ENCODE measurements around the gene AFAP1L2.

Gene AFAP1L2, protein sequence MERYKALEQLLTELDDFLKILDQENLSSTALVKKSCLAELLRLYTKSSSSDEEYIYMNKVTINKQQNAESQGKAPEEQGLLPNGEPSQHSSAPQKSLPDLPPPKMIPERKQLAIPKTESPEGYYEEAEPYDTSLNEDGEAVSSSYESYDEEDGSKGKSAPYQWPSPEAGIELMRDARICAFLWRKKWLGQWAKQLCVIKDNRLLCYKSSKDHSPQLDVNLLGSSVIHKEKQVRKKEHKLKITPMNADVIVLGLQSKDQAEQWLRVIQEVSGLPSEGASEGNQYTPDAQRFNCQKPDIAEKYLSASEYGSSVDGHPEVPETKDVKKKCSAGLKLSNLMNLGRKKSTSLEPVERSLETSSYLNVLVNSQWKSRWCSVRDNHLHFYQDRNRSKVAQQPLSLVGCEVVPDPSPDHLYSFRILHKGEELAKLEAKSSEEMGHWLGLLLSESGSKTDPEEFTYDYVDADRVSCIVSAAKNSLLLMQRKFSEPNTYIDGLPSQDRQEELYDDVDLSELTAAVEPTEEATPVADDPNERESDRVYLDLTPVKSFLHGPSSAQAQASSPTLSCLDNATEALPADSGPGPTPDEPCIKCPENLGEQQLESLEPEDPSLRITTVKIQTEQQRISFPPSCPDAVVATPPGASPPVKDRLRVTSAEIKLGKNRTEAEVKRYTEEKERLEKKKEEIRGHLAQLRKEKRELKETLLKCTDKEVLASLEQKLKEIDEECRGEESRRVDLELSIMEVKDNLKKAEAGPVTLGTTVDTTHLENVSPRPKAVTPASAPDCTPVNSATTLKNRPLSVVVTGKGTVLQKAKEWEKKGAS

DNA sequence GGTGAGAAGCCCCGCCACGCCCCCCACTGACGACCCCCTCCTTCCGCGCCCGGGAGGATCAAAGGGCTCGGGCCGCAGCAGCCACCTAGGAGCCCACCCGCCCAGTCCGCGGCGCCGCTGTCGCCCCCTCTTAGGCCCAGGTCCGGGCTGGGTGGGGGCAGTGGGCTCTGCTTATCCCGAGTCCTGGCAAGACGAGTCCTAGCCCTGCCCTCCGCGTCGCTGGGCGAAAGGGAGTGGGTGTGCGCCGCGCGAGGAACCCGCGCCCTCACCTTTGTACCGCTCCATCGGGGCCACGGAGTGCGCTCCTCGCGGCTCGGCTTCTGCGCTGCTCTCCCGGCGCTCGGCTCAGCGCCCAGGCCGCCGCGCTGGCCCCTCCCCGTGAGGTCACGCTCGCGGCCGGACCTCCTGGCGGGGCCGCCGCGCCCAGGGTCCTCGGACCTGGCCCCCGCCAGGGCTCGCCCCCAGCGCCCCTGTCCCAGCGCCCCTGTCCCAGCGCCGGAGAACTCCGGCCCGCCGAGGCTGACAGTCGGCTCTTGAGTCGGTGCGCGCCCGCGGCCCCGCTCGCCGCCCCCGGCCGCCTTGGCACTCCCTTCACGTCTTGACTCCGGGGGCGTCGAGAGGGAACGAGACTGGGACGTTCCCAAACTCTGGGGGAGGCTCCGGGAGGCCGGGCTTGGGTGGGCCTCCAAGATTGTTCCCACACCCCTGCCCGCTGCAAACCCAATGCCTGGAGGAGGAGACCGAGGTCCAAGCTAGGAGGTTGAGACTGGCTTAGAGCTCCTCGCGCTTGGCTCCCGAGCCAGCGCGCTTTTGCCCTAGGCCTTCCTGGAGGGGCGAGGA is at the start of gene AFAP1L2:
TSS of gene AFAP1L2 (minus strand) at position 332 of the 840 bp plus-strand sequence. CDS start at position 285, 47 bp downstream.
- no peak for DNase-seq

DNA sequence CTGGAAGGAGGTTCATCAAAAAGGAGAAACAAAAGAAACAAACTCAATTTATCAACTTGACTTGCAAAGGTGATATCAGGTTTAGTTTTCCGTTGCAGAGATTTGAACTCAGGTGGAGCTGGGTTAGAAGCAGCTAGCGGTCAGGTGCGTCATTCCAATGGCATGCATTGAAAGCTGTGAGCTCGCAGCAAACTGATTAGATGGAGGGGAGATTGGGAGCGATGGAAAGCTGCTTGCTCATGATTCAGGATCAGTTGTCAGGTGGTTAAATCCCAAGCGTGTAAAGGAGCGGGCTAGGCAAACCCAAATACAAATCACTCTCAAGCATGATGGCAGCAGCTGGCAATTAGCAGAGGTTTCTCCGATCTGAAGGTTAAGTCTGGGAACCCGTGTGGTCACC is 49.3 kb upstream of the AFAP1L2 start:
- DNase-seq, result no peak

DNA sequence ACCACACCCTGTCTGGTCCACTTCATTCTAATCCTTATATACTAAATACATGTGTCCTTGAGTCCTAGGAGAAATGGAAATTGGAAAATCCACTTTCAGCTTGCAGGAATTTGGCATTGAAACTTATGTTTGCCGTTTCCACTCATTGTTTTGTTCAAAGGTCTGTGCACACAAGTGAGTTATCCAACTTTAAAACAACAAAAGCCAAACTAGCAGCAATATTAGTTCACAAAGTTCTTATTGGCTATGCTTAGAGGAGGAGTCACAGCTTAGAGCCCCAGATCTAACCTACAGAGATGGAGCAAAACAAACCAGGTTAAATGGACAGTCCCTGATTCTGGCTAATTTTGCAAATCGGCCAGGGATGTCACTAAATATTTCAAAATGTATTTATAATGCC is 44.6 kb upstream of the AFAP1L2 start:
- no peak for DNase-seq

DNA sequence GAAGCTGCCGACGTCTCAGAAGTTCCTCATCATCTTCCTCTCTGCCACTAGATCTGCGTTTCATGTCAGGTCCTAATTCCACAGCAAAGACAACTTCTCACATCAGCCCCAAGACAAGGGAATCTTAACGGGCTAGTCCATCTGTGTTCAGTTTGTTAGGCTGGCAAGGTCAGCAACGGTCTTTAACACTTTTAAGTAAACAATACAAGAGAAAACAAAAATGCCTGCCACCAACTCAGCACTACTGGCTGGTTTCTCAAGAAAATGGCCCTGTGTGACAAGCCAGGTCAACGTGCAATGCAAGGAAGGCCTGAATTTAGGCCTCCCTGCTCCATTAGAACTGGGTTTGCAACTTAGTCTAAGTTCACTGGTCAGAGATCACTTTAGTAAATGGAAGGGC is 41.0 kb upstream of the AFAP1L2 start:
- DNase-seq, result no peak

DNA sequence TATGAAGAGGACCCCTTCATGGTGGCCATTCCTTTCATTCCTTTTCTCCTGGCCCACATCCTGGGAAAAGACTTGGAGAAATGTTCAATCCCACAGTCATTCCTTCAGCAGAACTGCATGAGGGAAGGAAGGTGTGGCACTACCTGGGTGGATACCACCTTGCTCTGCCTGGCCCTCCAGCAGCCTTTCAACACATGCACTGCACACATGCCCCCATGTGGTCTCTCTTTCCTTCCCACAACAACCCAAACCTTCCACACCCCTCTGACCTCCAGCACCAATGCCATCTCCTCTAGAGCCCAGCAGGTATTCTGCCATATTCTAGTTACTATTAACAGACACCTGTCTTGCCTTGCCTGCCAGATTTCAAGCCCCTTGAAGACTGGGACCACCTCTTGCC is 40.5 kb upstream of the AFAP1L2 start:
- DNase-seq, result no peak

DNA sequence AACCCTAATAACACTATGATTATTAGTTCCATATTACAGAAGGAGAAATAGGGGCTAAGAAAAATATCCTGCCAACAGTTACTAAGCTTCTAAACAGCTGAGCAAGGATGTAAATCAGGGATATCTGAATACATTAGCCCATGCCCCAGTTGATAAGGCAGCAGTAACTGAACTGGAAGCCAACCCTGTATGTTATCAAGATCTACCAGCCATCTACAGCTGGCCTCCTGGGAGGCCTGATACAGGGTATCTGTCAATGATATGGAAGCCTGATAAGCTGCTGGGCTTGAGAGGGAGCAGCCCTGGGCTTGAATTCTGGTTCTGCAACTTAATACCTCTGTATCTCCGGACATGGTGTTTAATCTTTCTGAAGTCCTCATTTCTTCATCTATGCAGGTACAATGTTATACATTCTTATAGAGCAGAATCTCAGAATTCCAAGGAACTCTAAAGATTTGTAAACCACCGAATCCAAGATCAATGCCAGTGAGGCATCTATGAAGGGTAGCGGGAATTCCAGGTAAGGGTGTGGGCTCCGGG is 37.9 kb upstream of the AFAP1L2 start:
- DNase-seq, result no peak

DNA sequence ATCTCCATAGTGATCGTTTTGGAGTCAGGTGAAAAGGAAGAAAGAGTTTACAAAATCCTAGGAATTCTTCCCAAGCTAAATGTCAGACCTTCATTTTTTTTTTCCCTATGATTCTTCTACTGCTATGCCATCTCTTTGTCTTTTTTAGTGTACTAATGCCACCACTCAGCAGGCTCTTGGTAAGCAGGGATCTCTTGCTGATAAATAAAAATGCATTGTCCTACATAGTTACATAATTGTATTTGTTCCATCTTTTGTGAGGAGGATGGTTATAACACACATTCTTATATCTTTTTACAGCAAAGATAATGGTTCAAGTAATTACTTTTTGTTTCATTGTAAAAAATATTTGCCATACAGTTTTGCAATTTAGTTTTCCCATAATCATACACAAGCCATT is 36.8 kb upstream of the AFAP1L2 start:
- DNase-seq, result no peak

DNA sequence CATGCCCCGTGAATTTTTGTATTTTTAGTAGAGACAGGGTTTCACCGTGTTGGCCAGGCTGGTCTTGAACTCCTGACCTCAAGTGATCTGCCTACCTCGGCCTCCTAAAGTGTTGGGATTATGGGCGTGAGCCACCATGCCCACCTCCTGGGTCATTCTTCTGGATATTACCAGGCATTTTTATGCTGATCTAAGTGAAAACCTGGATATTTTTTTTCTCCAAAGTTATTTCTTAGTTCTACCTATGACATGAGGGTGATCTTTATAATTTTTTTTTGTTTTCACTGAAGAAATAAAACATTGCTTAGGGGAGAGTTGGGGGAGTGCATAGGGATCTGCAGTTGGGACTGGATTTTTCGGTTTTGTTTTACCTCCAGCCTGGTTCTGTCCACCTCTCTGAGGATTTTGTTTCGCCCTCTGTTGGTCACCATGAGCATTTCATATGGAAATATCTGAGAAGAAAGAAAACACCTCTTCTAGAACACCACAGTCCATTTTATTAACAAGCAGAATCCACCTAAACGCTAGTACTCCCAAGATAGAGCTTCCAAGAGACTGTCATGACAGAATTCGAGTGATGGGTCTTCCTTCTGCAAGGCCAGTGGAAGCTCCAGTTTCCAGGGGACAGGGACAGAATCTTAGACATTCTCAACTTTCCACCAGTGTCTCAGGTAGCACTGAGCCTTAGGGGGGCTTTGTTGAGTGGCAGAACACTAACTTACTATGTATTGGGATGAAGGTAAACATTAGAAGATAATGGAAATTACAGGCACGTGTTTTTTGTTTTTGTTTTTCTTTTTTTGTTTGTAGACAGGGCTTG is 33.4 kb upstream of the AFAP1L2 start:
- no peak for DNase-seq

DNA sequence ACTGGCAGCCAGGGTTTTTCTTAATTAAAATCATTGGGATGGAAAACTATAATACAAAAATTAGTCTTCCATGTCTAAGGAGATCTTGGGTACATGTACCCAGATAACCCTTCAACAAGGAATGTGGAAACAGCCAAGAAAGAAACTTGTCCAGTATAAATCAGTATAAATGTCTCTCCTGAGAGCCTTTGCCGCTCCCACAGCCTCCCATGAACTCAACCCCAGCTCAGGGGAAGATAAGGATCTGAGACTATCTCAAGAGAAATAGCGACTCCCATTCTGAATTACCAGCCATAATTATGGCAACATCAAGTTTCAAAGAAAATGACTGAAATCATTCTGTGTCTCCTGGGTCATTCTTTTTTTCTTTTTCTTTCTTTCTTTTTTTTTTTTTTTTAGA is 32.6 kb upstream of the AFAP1L2 start:
- no peak for DNase-seq

DNA sequence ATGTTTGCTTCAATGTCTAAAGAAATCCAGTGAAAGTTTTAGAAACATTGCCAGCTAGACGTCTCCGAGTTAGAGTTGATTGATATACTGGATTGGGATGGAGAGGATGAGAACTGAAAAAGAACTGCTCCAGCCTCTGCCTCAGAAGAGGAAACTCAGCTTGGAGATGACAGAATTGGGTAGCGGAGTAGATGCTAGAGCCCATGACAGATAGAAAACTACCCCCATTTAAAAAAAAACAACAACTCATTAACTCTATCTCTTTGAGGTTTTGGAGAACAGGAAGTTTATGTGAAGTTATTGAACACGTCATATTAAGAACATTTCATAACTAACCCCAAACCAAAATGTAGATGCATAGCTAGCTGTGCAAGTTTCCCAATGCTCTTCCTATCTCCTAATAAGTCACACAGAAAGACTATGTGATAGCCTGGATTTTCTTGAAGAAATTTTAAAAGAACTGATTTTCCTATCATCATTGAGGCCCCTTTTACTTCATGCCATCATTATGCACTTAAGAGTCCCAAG is 28.3 kb upstream of the AFAP1L2 start:
- no peak for DNase-seq

DNA sequence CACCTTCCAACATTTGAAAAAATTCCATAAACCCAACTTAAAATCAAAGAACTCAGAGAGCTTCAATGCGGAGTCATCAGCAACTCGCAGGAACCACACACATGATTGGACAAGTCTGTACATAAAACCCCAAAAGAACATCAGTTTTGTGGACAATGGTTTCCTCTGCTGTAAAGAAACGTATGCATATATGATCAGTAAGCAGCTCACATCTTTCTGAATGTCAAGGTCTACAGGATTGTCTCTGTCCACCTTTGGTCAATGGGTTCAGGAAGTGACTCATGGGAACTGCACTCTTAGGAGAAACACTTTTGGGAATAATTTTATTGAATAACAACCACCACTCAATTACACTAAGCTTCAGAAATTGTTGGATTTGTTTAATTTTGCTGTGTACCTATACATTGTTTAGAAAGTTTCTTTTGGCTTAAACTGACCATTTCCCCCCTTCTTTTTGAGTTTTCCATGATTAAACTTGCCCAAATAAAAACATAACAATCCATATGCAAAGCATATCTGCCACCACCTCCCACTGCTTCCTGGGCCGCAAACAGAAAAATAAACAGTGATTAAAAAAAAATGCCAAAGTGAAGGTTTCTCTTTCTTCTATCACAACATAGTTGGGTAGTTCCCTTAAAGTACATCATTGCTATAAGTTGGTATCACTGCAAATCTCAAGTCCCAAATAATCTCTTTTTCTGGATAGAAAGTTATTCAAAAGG is 27.3 kb upstream of the AFAP1L2 start:
- DNase-seq, result no peak

DNA sequence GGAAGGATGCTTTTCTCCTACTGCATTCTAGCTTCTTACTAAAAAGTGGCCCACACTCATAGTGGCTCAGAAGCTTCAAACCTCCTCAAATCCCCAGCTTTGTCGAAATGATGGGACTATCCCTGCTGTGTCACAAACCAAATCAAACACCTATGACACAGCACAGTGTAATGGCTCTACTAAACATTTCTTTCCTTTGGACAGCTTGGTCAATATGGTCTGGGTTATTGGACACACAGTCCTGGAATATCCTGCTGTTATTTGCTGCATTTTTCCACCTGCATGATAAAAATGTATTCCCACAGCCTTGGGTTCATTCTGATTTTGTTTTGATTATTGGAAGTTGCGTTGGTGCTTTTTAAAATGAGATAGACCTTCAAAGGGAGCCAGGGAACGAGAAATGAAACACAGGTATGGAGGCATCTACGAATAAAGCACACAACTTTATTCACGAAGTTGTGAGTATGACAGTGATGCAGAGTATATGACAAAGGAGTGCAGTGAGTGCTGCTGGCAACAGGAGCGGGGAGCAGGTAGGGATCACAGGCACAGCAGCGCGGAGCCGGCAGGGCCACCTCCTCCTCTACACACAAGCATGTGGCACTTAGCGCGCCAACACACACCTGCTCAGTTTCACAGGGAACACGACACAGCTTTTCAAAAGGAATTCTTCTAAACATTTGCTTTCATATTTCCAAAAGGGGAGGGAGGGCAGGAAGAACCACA is 26.5 kb upstream of the AFAP1L2 start:
- no peak for DNase-seq

DNA sequence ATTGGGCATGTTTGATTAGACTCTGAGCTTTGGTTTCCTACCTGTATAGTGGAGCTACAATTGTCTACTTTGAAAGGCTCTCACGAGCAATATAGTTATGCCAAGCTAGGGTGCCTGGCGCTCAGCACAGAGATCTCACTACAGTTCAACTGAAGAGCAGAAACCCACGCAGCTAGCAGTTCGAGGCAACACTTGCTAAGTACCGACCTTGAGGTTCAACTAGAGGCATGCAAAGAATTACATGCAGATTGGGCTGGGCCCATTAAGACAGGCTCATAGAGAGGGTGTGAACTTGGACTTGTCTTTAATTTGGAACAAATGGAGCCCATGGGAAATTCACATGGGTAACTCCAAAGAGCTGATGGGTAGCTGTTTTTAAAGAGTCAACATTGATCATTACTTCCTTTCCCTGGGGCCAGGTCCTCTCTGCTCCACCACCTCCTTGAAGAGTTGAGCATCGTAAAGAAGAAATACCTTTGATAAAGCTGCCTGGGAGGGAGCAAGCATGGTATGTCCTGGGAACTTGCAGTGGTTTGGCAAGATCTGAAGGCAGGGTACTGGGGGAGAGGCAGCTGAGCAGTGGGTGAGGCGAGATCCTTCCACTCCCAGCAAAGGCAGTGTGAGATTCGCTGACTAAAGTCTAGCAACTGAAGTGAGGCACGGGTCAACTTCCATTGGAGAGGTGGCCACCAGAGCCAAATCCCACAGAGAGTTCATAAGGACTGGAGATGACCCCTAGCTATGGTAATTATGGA is 25.5 kb upstream of the AFAP1L2 start:
- DNase-seq, result no peak

DNA sequence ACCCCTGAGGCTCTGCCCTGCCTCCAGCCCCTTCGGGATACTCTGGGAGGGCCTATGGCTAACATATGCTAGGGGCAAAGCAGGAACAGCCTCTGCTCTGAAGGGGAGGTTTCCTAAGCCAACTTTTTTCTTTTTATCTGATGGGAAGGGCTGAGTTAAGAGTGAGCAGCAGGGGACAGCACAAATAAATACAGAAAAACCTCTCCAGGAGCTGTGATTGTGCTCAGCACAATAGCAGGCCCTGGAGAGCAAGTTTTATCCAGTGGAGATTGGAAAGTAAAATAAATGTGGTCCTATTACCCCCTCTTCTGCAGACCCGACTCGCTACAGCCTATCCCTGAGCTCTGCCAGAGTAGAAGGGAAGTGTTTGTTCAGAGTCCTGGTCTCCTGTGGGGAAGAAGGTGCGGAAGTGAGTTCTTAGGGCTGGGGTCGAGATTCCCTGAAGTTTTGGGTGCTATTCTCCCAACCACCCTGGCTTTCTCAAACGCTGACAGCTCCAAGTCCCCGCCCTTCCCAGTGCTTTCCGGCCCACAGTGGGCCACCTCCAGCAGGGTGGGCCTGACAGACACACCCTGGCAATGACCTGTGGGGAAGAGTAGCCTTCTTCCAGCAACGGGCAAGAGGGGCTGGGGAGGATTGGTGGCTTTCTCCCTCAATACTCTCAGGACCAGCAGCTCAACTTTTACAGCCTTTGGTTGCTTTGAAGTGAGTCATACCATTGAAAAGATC is 23.0 kb upstream of the AFAP1L2 start:
- no peak for DNase-seq

DNA sequence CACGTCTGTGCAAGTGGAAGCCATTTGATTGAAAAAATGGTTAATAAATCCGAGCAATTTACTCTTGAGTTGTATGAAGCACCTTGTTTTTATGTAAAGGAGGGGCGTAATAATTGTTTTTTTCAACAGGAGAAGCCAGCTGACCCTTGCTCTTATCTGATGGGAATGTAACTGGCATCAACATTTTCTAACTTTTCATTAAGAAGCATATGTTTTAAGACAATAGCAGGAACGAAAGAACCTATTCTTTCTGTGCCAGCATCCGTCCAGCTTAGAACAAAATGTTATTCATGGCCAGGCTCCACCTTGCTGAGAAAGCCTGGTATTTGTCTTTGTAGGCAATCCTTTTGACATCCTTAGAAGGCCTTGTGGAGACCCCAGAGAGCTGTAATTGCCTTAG is 22.2 kb upstream of the AFAP1L2 start:
- no peak for DNase-seq

DNA sequence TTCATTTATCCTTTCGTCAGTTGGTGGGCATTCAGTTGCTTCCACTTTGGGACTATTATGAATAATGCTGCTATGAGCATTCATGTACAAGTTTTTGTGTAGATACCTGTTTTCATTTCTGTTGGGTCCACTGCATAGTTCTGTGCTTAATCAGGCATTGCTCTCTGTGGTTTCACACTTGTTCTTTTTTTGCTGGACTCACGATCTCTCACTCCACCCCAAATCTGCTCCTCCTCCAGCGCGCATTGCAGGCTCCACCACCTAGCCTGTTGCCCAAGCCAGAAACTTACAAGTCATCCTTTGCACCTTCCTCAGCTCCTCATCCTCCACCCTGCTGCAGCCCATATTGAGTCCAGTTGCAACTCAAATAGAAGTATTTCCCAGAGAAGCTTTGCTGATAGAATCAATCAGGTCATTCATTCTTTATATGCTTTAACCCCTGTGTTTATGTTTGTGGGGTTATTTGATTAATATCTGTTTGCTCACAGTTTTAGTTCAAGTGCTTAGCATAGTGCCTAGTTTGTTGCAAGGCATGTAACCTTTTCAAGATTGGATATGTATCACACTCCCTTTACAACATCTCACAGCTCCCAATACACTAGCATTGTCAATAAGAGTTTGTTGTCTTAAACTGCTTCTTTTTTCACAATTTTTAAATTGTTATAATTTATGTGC is 16.6 kb upstream of the AFAP1L2 start:
- no peak for DNase-seq

DNA sequence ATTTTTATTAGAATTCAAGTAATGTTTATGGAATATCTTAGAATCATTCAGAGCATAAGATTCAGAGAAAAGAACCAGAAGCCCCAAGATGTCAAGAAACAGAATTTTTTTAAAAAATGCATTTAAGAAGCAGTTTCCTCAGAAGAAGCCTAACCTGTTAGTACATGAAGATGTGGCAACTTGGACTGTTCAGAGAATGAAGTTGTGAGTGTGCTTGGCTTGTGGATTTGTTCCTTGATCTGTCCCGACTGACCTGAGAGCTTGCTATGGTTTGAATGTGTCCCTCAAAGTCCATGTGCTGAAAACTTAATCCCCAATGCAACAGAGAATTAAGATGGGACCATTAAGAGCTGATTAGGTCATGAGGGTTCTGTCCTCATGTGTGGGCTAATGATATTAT is 13.8 kb upstream of the AFAP1L2 start:
- DNase-seq, result no peak
